ENCODE data around the gene OR2Z1.

OR2Z1 gene

DNA sequence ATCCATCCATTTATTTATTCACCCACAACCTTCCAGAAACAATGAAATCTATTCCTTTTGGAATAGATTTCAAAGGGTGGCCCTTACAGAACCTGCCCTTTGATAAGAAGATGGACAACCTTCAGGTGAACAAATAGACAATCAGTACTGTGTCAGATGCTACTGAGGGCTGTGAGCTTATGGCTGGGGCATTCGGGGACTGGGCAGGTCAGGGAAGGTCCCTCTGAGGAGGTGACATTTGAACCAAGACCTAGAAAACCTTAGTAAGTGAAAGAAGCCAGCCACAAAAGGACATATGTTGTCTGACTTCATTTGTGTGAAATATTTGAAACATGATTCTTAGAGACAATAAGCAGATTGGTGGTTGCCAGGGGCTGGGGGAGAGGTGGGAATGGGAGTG lies 38.5 kb upstream of the OR2Z1 start:
- TF ChIP-seq, protein P1, sequence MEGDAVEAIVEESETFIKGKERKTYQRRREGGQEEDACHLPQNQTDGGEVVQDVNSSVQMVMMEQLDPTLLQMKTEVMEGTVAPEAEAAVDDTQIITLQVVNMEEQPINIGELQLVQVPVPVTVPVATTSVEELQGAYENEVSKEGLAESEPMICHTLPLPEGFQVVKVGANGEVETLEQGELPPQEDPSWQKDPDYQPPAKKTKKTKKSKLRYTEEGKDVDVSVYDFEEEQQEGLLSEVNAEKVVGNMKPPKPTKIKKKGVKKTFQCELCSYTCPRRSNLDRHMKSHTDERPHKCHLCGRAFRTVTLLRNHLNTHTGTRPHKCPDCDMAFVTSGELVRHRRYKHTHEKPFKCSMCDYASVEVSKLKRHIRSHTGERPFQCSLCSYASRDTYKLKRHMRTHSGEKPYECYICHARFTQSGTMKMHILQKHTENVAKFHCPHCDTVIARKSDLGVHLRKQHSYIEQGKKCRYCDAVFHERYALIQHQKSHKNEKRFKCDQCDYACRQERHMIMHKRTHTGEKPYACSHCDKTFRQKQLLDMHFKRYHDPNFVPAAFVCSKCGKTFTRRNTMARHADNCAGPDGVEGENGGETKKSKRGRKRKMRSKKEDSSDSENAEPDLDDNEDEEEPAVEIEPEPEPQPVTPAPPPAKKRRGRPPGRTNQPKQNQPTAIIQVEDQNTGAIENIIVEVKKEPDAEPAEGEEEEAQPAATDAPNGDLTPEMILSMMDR (IDR thresholded peaks at IDR 0.05) = no peak

DNA sequence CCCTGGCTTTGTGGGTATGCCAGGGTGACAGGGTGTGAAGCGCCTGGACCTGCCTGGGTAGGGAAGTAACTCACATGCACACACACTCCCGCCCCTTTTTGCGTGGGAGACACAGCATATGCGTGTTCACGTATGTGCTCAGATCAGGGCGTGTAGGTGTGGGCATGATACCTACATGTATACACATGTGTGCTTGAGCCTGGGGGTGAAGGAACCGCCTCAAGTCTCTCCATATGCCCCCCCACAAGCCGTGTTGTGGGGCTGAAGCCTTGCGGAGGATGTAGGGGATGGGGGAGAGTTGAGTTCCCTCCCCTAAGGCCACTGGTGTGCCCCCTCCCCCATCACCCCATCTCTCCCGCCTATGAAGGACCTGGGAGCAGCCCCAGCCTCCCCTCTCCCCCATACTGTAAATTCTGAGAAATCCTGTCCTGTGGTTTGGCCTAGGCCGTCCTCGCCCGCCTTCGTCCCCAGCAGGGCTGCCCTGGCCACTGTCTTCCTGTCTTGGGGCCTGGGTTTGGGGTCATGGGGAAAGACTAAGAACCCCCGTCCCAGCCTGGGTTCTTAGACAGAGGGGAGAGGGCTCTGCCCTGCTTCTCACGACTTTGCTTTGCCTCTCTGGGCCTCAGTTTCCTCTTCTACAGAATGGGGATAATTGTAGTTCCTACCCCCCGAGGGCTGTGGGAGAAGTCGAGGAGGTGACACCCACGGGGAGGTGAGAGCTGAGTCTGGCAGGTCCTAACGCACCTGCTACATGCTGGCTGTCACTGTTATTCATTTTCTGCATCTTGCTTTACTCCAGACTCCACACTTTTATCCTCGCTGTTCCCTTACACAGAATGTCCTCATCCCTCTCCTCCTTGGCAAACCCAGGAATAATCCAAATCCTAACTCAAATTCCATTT lies 37.2 kb upstream of the OR2Z1 start:
- TF ChIP-seq, protein P1 (IDR thresholded peaks at IDR 0.05) = no peak

DNA sequence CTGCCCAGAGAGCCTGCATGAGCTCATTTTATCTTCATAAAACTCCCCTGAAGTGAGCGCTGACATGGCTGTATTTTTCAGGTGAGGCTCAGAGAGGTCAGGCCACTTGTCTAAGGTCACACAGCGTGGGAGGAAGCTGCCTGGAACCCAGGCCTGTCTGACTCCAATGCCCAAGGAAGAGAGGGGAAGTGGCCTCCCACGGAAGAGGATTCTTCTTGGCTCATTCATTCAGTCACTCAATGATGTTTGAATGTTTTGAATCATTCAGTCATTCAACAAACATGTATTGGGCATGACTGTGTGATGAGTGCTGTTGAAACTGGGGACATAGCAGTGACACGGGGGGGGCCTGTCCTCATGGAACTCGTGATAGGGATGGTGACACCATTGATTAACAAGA lies 34.9 kb upstream of the OR2Z1 start:
- TF ChIP-seq, protein P1 (IDR thresholded peaks at IDR 0.05) = no peak

DNA sequence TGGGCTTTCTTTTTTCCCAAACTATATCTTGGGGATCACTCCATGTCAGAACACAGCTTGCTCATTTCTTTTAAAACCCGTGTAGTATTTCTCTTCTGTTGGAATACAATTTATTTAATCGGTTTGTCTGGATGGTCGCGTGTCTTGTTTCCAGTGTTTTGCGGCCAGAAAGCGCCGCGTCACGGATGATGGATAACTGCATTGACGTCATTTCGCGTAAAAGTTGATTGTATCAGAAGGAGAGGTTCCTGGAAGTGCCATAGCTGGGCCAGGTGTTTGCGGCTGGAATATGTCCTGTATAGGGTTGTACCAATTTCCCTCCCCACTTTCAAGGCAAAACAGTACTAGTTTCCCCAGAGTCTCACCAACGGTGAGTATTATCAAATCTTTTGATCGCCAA lies 32.5 kb upstream of the OR2Z1 start:
- TF ChIP-seq, protein P1 (IDR thresholded peaks at IDR 0.05) = no peak

DNA sequence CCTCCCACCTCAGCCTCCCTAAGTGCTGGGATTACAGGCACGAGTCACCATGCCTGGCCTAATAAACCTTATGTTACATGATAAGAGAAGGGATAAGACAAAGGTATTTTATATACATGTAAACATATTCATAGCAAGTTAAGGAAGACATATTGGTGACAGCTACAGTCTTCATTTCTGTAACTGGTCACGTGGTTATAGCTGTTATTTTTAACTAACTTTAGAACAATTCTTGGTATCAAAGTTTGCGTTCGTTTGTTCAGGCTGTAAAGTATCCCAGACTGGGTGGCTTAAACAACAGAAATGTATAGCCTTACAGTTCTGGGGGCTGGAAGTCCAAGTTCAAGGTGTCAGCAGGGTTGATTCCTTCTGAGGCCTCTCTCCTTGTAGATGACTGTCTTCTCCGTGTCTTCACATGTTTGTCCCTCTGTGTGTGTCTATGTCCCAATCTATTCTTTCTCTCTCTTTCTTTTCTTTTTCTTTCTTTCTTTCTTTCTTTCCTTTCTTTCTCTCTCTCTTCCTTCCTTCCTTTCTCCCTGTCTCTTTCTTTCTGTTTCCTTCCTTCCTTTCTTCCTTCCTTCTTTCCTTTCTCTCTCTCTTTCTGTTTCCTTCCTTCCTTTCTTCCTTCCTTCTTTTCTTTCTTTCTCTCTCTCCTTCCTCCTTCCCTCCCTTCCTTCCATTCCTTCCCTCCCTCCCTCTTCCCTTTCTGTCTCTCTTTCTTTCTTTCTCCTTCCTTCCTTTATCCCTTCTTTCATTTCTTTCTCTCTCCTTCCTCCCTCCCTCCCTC lies 30.5 kb upstream of the OR2Z1 start:
- TF ChIP-seq, protein P1 (IDR thresholded peaks at IDR 0.05) = no peak

DNA sequence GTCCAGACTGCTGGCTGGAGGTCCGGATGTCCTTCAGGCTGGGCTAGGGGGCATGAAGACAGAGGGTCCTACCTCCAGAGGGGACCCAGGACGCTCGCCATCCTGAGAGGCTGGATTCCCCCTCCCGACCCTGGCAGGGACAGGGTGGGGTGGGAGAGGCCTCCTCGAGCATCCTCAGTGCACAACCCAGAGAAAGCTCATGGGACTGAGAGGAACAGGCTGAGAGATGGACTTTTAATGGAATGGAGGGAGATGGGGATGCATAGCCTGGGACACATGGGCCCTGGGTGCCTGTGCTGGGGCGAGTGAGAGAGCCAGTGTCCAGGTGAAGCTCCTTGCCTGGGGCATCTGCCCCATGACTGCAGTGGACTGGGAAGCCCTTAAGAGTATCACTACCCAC lies 25.9 kb upstream of the OR2Z1 start:
- TF ChIP-seq, protein P1 (IDR thresholded peaks at IDR 0.05) = no peak

DNA sequence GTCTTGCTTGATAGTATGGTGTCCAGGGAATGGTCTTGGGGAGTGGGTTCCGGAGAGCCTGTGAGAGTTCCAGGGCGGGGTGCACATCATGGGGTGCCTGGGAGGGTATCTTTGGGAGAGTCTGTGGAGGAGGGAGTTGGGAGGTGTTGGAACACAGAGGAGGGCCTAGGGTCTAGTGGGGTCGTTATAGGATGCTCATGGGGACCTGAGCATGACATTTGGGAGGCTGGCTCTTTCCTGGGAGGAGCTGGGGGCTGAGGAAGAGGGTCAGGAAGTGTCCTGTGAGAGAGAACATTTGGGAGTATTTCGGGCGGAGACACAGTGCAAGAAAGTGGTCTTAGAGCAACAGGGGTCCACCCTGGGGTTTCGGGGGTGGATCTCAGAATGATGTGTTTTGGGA lies 25.5 kb upstream of the OR2Z1 start:
- TF ChIP-seq, protein P1 (IDR thresholded peaks at IDR 0.05) = no peak

All from LNCAP (cell line).